Activated CD8-positive, alpha-beta memory T cell treated with anti-CD3 and anti-CD28 coated beads, Interleukin-2, amount 50 U/mL, for 1 hour (primary cell): Measurements from ENCODE around the gene SLC6A19.

Experiments
- DNase-seq: peaks from one replicate; pipeline ENCODE4 v3.0.0-alpha.2; 2020; ENCODE audit errors: extremely low read depth

SLC6A19 gene

DNA sequence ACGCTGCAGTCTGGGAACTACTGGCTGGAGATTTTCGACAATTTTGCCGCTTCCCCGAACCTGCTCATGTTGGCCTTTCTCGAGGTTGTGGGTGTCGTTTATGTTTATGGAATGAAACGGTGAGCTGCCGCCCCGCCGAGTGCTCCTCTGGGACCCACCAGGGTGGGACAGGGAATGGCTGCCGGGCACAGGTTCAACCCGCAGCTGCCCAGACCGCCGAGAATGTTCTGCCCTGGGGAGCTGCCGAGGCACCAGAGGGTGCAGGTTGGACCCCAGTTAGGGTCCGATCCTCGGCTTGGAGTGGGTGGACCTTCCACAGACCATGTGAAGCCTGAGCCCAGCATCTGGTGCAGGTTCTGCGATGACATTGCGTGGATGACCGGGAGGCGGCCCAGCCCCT is 42.9 kb downstream of the SLC6A19 start:
- DNase-seq, result no peak

- DNase-seq, result no peak
Observed at GRCh38 chr5:1244976-1245375, 43.6 kb downstream of the SLC6A19 start.

- DNase-seq, result no peak
Observed at GRCh38 chr5:1245905-1246576, 44.6 kb downstream of the SLC6A19 start.

DNA sequence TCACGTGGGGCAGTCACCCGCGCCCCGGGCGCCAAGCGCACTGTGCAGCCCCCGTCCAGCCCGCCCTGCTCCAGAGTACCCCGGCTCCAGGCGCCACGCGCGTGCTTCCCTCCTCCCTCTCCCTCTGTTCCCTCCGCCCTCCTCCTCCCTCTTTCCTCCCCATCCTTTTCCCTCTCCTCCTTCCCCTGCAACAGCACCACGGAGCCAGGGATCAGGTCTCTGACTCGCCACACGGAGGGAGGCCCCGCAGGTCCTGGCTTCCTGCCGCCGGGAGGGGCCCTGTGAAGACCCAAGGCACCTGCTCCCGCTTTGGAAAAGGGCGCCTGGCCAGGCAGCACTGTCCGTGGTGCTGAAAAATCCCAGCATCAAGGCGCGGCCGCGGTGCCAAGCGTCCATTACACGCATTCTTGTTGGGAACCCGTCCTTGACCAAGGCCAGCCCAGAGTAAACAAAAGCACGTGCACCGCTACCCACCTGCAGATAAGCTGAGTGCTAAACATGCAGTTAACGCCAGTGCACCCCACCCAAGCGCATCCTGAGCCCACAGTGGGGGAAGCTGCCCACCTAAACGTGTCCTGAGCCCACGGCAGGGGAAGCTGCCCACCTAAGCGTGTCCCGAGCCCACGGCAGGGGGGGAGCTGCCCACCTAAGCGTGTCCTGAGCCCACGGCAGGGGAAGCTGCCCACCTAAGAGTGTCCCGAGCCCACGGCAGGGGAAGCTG is 45.5 kb downstream of the SLC6A19 start:
- no peak for DNase-seq

GRCh38 chr5:1247811-1248210 is 46.4 kb downstream of the SLC6A19 start:
- no peak for DNase-seq

DNA sequence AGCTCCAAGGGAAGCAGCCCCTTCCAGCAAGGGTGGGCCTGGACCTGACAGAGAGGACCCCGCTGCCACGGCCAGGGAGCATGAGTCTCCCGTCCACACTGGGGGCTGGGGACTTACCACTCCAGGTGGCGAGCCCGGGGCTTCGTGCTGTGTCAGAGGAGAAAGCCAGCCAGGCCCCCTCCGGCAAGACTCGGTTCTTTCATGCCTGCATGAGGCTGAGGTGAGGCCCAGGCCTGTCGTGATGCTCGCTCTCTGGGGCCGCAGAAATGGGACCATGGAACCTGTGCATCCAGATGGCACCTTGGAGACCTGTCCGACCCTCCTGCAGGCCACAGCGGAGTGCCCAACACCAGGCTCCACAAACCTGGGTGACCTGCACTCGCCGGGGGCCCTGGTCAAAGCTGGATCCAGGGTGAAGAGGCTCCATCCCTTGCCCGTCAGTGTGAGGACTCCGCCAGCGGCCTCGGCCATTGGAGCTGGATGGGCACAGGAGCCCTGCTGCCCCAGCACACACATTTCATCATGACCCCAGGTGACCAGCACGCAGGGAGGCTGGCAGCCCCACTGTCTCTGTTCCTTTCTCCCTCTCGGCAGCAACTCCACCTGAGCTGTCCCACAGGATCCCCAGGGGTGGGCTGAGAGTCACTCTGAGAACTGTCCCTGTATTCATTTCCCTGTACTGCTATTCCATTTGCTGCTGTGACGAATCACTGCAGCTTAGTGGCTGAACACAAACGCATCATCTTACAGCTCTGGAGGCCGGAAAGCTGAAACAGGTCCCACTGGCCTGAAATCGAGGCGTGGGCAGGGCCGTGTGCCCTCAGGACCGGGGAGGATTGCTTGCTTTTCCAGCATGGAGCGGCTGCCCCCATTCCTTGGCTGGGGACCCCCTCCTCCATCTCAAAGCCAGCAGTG is 48.2 kb downstream of the SLC6A19 start:
- DNase-seq, result no peak

DNA sequence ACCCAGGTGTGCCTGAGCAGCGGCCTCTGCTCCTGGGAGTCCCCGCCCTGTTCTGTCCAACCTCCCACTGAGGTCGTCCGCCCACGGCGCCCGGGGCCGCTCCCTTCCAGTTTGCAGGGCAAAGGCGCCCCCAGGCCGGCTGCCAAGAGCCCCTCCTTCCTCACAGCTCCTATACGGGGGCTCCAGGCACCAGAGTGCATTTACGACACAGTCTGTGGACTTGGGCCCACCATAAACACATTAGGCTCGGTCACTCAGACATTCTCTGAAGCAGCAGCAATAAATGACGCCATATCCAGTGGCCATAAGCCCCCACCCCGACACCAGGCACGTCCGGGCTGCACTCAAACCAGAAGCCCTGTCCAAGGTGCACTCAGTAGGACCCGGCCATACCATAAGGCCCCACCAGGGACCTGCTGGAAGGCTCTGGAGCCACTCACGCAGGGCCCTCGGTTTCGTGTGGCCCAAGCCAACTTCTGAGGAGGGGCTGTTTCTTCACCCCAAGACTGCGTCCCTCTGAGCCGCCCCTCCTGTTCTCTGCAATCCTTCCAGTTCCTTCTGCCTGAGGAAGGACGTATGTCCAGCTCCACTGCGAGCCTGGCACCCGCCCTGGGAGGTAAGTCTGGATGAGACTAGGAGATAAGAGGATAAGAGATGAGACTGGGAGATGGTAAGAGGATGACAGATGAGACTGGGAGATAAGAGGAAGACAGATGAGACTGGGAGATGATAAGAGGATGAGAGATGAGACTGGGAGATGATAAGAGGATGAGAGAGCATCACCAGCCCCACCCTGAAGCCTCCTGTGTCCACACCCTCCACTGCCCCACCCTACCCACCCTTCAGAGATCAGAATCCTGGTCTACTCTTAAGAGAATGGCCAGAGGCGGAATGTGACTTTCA is 50.5 kb downstream of the SLC6A19 start:
- DNase-seq, result no peak

- no peak for DNase-seq
Observed at GRCh38 chr5:1252681-1253080, 51.3 kb downstream of the SLC6A19 start.

DNA sequence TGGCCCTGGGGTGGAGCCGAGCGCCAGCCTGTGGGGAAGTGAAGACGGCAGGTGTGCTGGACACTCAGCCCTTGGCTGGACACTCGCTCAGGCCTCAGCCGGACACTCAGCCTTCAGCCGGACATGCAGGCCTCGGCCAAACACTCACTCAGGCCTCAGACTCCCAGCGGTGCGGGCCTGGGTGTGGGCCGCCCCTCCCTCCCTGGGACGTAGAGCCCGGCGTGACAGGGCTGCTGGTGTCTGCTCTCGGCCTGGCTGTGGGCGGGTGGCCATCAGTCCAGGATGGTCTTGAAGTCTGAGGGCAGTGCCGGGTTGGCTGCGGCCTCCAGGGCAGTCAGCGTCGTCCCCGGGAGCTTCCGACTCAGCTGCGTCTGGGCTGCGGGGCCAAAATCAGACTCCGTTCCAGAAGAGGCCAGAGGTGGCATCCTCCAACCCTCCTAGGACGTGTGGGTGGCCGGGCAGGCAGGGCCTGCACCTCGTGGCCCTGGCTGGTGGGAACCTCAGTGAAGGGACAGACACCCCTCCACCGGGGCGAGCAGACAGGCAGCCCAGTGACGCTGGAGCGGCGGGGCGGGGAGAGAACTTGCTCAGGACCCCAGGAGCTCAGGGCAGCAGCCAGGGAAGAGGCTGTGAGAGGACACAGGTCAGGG is 52.2 kb downstream of the SLC6A19 start:
- DNase-seq, result no peak

GRCh38 chr5:1254196-1254595 is 52.8 kb downstream of the SLC6A19 start:
- DNase-seq, result no peak

- peak; percentile 8 for DNase-seq
Observed at GRCh38 chr5:1255081-1255561, 53.7 kb downstream of the SLC6A19 start.

- no peak for DNase-seq
Observed at GRCh38 chr5:1256776-1257175, 55.4 kb downstream of the SLC6A19 start.

- no peak for DNase-seq
Observed at GRCh38 chr5:1257363-1257762, 56.0 kb downstream of the SLC6A19 start.

GRCh38 chr5:1257841-1258240 is 56.4 kb downstream of the SLC6A19 start:
- no peak for DNase-seq

GRCh38 chr5:1259806-1260480 is 58.5 kb downstream of the SLC6A19 start:
- no peak for DNase-seq

DNA sequence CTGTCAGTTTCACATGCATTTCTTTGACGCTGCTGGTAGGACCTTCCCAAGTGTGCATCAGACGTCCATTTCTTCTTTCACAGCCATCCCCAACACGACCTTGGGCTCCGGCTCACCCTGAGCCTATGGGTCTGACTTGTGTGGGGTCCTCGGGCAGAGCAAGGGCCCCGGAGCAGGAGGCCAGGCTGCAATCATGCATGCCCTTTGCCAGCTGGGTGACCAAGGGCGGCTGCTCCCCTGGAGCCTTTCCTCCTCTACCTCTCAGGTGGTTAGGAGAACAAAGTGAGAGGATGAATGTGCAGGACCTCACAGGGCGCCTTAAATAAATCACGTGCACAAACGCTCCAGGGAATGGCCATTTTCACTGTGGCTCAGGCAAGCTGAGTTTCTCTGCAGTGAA is 60.2 kb downstream of the SLC6A19 start:
- DNase-seq, result no peak

DNA sequence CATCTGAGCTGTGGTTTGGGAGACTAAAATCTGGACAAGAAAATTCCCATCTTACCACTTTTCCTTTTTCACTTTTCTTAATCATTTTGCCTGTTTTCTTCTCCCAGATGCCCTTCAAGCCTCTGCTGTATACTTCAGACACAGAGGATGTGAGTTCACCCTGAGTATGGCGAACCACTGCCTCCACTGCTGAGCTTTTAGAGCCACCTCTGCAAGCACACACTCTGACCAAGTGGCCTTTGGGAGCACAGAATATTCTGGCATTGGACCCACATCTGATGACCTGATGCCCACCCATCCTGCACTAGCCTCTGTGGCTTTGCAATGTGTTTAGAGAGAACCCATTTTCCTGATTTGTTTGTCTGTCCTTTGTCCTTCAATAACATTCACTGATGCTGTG is 61.0 kb downstream of the SLC6A19 start:
- DNase-seq, result no peak

DNA sequence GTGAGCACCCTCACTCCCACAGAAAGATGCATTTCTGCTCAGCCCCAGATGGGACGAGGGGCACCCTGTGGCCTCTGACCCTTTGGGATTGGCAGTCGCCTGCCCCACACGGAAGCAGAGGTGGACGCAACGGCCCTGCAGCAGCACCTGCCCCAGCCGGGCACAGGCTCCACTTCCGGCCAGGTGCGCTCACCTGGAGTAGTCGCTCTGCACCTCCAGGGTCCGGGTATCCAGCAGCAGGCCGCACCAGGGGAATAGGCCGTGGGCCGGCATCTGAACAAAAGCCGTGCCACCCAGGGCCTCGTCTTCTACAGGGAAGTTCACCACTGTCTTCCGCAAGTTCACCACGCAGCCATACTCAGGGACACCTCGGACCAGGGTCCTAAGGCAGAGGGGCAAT is 62.8 kb downstream of the SLC6A19 start:
- no peak for DNase-seq

DNA sequence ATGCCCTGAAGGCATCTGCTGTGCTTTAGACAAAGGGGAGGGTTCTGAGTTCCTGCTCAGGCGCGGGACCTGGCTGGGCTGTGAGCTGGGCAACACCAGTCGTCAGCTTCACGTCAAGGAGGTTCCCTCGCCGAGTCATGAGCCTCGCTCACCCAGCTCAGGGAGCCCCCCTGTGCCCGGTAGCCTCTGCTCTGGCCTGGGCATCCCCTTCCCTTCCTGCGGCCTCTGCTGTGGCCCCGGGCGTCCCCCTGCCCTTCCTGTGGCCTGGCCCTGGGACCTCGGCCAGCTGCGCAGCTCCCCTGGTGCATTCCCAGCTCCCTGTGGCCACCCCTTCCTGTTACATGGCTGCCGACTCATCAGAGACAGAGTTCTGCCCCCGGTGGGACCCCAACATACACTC is 63.6 kb downstream of the SLC6A19 start:
- no peak for DNase-seq
